B cell (primary cell): ENCODE data around the gene CCDC192. TPM values are rescaled to one million over a fixed set of nuclear protein-coding genes. Genes with fewer than 3 reads are reported as not detected.
"Not testable (repeated sequence)": the region's sequence is repeated elsewhere in the genome, so short reads cannot be mapped to it uniquely, and the experiment has no call there.

Experiments used
- ATAC-seq: fragments of 200-7000 bp; cut with Tn5 transposase; one replicate; pipeline ENCODE4 v1.10.0; 2021; ENCODE audit warnings: low read depth, mild to moderate bottlenecking, moderate number of reproducible peaks, moderate library complexity
- CTCF ChIA-PET: fragments of 350-600 bp; sonication (Branson Sonifier 250); formaldehyde crosslinking; loops from one replicate; lab custom pipeline; 2021; ENCODE audit warnings: antibody characterized with exemption, inconsistent platforms; lab: Charles Lee
- POLR2A ChIA-PET: fragments of 350-600 bp; sonication (Branson Sonifier 250); formaldehyde crosslinking; loops from one replicate; lab custom pipeline; 2021; ENCODE audit warnings: antibody characterized with exemption; lab: Charles Lee
- DNase-seq: peaks from one replicate; pipeline ENCODE4 v3.0.0; 2013
- H2AFZ ChIP-seq: 2 replicates; pipeline ENCODE4 v1.6.1; 2012; ENCODE audit warnings: mild to moderate bottlenecking, low read depth, low read length; ENCODE audit not compliant: insufficient read depth, poor library complexity, severe bottlenecking
- H3K27ac ChIP-seq, 2 donors: 1 replicate in 1 of 2; 2 replicates in 1 of 2; pipeline ENCODE4 v1.5.1; 2012 to 2013; ENCODE audit warnings: low read length in 2 of 2, mild to moderate bottlenecking in 2 of 2, moderate library complexity in 1 of 2
- H3K27me3 ChIP-seq, 4 experiments: fragments of 200-600 bp in 1 of 4; sonication (generic) in 1 of 4; replicated peaks in 1 of 4; 1 replicate in 2 of 4; 2 replicates in 2 of 4; pipeline versions ENCODE4 v1.6.1 to v1.7.0; 2013 to 2016; ENCODE audit warnings: low read length in 3 of 4, mild to moderate bottlenecking in 2 of 4, mixed read lengths in 1 of 4, moderate library complexity in 1 of 4; ENCODE audit not compliant: insufficient read depth in 4 of 4, control insufficient read depth in 3 of 4; ENCODE audit errors: control extremely low read depth in 1 of 4
- H3K36me3 ChIP-seq, 2 experiments: replicated peaks in 1 of 2; 1 replicate in 1 of 2; 2 replicates in 1 of 2; pipeline versions ENCODE4 v1.6.1 to v1.7.1; 2013; ENCODE audit warnings: low read length in 1 of 2; ENCODE audit not compliant: insufficient read depth in 2 of 2, control insufficient read depth in 1 of 2; ENCODE audit errors: control extremely low read depth in 1 of 2, extremely low read depth in 1 of 2
- H3K4me1 ChIP-seq, 2 donors: fragments of 200-600 bp in 1 of 2; sonication (generic) in 1 of 2; 1 replicate in 1 of 2; 2 replicates in 1 of 2; pipeline versions ENCODE4 v1.5.1 to v1.6.1; 2013 to 2017; ENCODE audit warnings: low read length in 2 of 2; ENCODE audit not compliant: control insufficient read depth in 2 of 2, insufficient read depth in 2 of 2
- H3K4me2 ChIP-seq: replicated peaks from 2 replicates; pipeline ENCODE3; 2012; ENCODE audit warnings: mild to moderate bottlenecking, low read depth, low read length; ENCODE audit not compliant: poor library complexity, severe bottlenecking
- H3K4me3 ChIP-seq, 5 experiments: fragments of 200-600 bp in 1 of 5; sonication (generic) in 1 of 5; 1 replicate in 3 of 5; 2 replicates in 2 of 5; pipeline versions ENCODE4 v1.5.1 to v1.7.0; 2011 to 2016; ENCODE audit warnings: low read length in 4 of 5, mild to moderate bottlenecking in 4 of 5, low read depth in 2 of 5, control low read depth in 1 of 5, moderate library complexity in 1 of 5; ENCODE audit not compliant: insufficient read depth in 1 of 5; ENCODE audit errors: control extremely low read depth in 1 of 5, extremely low read depth in 1 of 5
- H3K79me2 ChIP-seq: fragments of 200-600 bp; sonication (generic); one replicate; pipeline ENCODE4 v1.6.0; 2016; ENCODE audit warnings: low read length; ENCODE audit not compliant: control insufficient read depth, insufficient read depth
- H3K9ac ChIP-seq: fragments of 200-600 bp; sonication (generic); 2 replicates; pipeline ENCODE4 v1.6.1; 2017; ENCODE audit warnings: mild to moderate bottlenecking, low read length, moderate library complexity
- H3K9me3 ChIP-seq, 3 donors: one replicate each; pipeline versions ENCODE4 v1.6.1 to v1.7.1; 2013; ENCODE audit warnings: low read length in 2 of 3; ENCODE audit not compliant: control insufficient read depth in 2 of 3, insufficient read depth in 1 of 3; ENCODE audit errors: control extremely low read depth in 1 of 3
- H4K20me1 ChIP-seq: 2 replicates; pipeline ENCODE4 v1.6.0; 2012; ENCODE audit warnings: mild to moderate bottlenecking, low read length; ENCODE audit not compliant: insufficient read depth, control insufficient read depth, poor library complexity, severe bottlenecking
- H3K27ac Mint-ChIP-seq: one replicate; pipeline ENCODE4 v1.8.0; 2021; ENCODE audit warnings: mixed read lengths
- H3K27me3 Mint-ChIP-seq: one replicate; pipeline ENCODE4 v1.8.0; 2021; ENCODE audit warnings: mixed read lengths
- H3K4me1 Mint-ChIP-seq: one replicate; pipeline ENCODE4 v1.8.0; 2021; ENCODE audit warnings: mixed read lengths
- H3K4me3 Mint-ChIP-seq: one replicate; pipeline ENCODE4 v1.8.0; 2021; ENCODE audit warnings: mixed read lengths
- H3K9me3 Mint-ChIP-seq: one replicate; pipeline ENCODE4 v1.8.0; 2022; ENCODE audit warnings: mixed read lengths; ENCODE audit not compliant: insufficient read depth
- EZH2 ChIP-seq: IDR thresholded peaks from 2 replicates; pipeline ENCODE4 v1.6.1; 2012; ENCODE audit warnings: borderline replicate concordance, low read depth, mild to moderate bottlenecking, moderate library complexity, low read length; ENCODE audit not compliant: insufficient read depth, poor library complexity, severe bottlenecking
- WGBS: methylation state at CpG from one replicate; pipeline ENCODE4 v1.1.5; 2013; ENCODE audit warnings: missing lambda C conversion rate; ENCODE audit not compliant: insufficient coverage; 5-methylcytosine and 5-hydroxymethylcytosine counted together
- intact Hi-C: fragments of 100-400 bp; cut with micrococcal nuclease; formaldehyde crosslinking; loops from one replicate; pipeline ENCODE4 v1.10.0; 2022
- polyA plus RNA-seq: library from polyadenylated mRNA; depleted of rRNA; stranded (reverse); fragments of >200 nt; gene quantifications from 2 replicates; pipeline ENCODE4 v1.2.3, GENCODE V29; 2012
- total RNA-seq, 2 donors: library from RNA; stranded (reverse); fragments of 120-200 nt in 1 of 2; gene quantifications; 1 replicate in 1 of 2; 2 replicates in 1 of 2; pipeline versions ENCODE4 v1.2.3 to v1.2.4, GENCODE V29; 2013 to 2022
- TF ChIP-seq, protein P1 (sequence below): fragments of 200-600 bp; IDR thresholded peaks from one replicate; pipeline ENCODE4 v1.8.0; 2022; ENCODE audit warnings: antibody characterized with exemption, mild to moderate bottlenecking

CCDC192 gene
- total and polyA plus RNA-seq, 2 donors (not counting 1 experiment from before 2014, with no cell fraction given) = not detected

DNA sequence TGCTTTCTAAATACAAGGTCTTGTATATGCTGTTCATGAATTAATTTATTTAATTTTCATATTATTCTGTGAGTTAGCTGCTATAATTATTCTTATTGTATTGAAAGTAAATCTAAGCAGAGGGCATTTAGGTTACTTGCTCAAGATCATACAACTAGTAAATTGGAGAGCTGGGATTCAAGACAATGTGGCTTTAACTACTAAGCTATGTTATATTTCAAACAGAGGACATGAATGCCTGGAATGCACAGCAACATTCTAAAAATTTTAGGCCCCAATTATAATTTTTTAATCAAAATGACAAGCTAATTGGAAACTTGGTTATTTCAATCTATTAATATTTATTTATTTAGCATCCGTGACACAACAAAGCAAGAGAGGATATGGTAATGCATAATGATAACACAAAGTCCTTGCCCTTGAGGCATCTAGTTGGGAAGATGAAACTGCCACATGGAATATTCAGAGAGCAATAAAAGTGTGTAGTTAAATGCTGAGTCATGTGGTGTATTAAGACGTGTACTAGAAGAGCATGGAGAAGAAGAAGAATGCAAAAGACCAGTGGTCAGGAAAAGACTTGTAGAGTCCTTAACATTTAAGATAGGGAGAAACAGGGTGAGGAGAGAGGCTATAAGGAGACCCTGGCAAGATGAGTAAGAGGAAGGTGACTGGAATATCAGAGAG lies 29.9 kb upstream of the CCDC192 start:
- no peak overlapping the region for H3K9ac ChIP-seq
- ATAC-seq = no peak
- WGBS = 33% methylated on average over 1 of the region's 2 CpGs
- Mint-ChIP-seq H3K27ac (no peak overlapping the region), H3K27me3 (no peaks in the 10 kb centered on the region), H3K4me1 (no peaks in the 10 kb centered on the region), H3K9me3 (no peaks in the 10 kb centered on the region), H3K4me3 (no peak overlapping the region)
- no peaks in the 10 kb centered on the region for H3K4me1 ChIP-seq
- no peak for DNase-seq
- ChIA-PET CTCF (no interaction called here), POLR2A (no interaction called here)
- no peak overlapping the region for H2AFZ ChIP-seq
- H3K79me2 ChIP-seq = no peaks in the 10 kb centered on the region
- H3K9me3 ChIP-seq = no peaks in the 10 kb centered on the region
- no peak overlapping the region for H3K4me3 ChIP-seq
- intact Hi-C loops = no loop called here
- no peaks in the 10 kb centered on the region for H3K27me3 ChIP-seq
- H3K36me3 ChIP-seq = no peaks in the 10 kb centered on the region
- no peaks in the 10 kb centered on the region for H4K20me1 ChIP-seq
- H3K27ac ChIP-seq = no peak overlapping the region
- H3K4me2 ChIP-seq = no peak overlapping the region
- TF ChIP-seq, protein P1, sequence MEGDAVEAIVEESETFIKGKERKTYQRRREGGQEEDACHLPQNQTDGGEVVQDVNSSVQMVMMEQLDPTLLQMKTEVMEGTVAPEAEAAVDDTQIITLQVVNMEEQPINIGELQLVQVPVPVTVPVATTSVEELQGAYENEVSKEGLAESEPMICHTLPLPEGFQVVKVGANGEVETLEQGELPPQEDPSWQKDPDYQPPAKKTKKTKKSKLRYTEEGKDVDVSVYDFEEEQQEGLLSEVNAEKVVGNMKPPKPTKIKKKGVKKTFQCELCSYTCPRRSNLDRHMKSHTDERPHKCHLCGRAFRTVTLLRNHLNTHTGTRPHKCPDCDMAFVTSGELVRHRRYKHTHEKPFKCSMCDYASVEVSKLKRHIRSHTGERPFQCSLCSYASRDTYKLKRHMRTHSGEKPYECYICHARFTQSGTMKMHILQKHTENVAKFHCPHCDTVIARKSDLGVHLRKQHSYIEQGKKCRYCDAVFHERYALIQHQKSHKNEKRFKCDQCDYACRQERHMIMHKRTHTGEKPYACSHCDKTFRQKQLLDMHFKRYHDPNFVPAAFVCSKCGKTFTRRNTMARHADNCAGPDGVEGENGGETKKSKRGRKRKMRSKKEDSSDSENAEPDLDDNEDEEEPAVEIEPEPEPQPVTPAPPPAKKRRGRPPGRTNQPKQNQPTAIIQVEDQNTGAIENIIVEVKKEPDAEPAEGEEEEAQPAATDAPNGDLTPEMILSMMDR = no peak
- no peak for TF ChIP-seq EZH2

DNA sequence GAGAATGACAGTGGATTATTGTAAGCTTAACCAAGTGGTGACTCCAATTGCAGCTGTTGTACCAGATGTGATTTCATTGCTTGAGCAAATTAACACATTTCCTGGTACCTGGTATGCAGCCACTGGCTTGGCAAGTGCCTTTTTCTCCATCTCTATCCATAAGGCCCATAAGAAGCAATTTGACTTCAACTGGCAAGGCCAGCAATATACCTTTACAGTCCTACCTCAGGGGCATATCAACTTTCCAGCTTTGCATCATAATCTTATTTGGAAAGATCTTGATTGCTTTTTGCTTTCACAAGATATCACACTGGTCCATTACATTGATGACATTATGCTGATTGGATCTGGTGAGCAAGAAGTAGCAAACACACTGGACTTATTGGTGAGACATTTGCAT lies 26.2 kb upstream of the CCDC192 start:
- H3K79me2 ChIP-seq, H3K27me3 Mint-ChIP-seq, CTCF ChIA-PET, H3K27ac Mint-ChIP-seq, H4K20me1 ChIP-seq, intact Hi-C loops, H3K9ac ChIP-seq, POLR2A ChIA-PET, H3K27me3 ChIP-seq, H3K4me3 ChIP-seq, H3K9me3 Mint-ChIP-seq, ATAC-seq, H3K27ac ChIP-seq, H3K36me3 ChIP-seq, H3K4me3 Mint-ChIP-seq, H3K4me1 ChIP-seq, H3K4me2 ChIP-seq, H3K9me3 ChIP-seq, DNase-seq, H2AFZ ChIP-seq, H3K4me1 Mint-ChIP-seq: not testable (repeated sequence)

DNA sequence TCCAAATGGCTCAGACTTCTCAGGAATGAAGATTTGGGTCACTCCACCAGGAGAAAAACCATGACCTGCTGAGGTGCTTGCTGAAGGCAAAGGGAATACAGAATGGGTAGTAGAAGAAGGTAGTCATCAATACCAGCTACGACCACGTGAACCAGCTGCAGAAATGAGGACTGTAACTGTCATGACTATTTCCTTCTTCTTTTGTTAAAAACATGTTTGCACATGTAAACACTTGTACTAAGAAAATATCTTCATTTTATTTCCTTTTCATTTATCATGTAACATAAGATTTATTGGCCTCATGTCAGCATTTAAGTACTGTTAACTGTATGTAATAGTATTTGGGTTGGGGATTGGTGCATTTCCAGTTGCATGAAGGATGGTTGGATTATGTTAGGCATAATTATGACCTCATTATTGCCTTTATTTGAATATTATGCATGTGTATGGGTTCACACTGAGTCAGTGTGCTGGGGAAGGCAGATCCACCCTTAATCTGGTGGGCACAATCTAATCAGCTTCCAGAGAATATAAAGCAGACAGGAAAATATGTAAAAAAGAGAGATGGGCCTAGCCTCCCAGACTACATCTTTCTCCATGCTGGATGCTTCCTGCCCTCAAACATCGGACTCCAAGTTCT lies 23.4 kb upstream of the CCDC192 start:
- CTCF ChIA-PET, H3K4me2 ChIP-seq, H3K27me3 Mint-ChIP-seq, H3K9ac ChIP-seq, H3K4me3 Mint-ChIP-seq, H3K27ac ChIP-seq, H3K27me3 ChIP-seq, H3K9me3 ChIP-seq, H2AFZ ChIP-seq, H3K27ac Mint-ChIP-seq, DNase-seq, POLR2A ChIA-PET, ATAC-seq, H3K4me1 Mint-ChIP-seq, H4K20me1 ChIP-seq, H3K36me3 ChIP-seq, H3K4me3 ChIP-seq, H3K79me2 ChIP-seq, intact Hi-C loops, H3K9me3 Mint-ChIP-seq, H3K4me1 ChIP-seq: not testable (repeated sequence)
- 100% methylated on average over 1 of the region's 3 CpGs for WGBS
